Choroid plexus epithelial cell (primary cell): ENCODE data around the gene DUSP19.

Source experiments
- DNase-seq: peaks from one replicate; pipeline ENCODE4 v3.0.0-alpha.2; 2010; ENCODE audit warnings: low read depth
- H3K4me3 ChIP-seq: 2 replicates; pipeline ENCODE4 v1.5.1; 2011; ENCODE audit warnings: low read depth, mild to moderate bottlenecking, control low read depth, low read length, moderate library complexity
- TF ChIP-seq, protein P1 (sequence below): conservative IDR thresholded peaks from 2 replicates; pipeline ENCODE4 v1.5.1; 2011; ENCODE audit warnings: low read depth, mild to moderate bottlenecking, control low read depth, inconsistent platforms, low read length, moderate library complexity

The DUSP19 gene

GRCh38 chr2:183089192-183089851, 10.8 kb downstream of the DUSP19 start:
- TF ChIP-seq, protein P1, sequence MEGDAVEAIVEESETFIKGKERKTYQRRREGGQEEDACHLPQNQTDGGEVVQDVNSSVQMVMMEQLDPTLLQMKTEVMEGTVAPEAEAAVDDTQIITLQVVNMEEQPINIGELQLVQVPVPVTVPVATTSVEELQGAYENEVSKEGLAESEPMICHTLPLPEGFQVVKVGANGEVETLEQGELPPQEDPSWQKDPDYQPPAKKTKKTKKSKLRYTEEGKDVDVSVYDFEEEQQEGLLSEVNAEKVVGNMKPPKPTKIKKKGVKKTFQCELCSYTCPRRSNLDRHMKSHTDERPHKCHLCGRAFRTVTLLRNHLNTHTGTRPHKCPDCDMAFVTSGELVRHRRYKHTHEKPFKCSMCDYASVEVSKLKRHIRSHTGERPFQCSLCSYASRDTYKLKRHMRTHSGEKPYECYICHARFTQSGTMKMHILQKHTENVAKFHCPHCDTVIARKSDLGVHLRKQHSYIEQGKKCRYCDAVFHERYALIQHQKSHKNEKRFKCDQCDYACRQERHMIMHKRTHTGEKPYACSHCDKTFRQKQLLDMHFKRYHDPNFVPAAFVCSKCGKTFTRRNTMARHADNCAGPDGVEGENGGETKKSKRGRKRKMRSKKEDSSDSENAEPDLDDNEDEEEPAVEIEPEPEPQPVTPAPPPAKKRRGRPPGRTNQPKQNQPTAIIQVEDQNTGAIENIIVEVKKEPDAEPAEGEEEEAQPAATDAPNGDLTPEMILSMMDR = no peak
- no peak overlapping the region for H3K4me3 ChIP-seq
- no peak for DNase-seq

- TF ChIP-seq, protein P1 = no peak
- no peak for DNase-seq
- H3K4me3 ChIP-seq = no peak overlapping the region
Observed at GRCh38 chr2:183091318-183091953, 12.9 kb downstream of the DUSP19 start.

- H3K4me3 ChIP-seq = no peak overlapping the region
- TF ChIP-seq, protein P1 = no peak
- DNase-seq = no peak
Observed at GRCh38 chr2:183091954-183092345, 13.4 kb downstream of the DUSP19 start.

- H3K4me3 ChIP-seq = no peak overlapping the region
- DNase-seq = peak; percentile 76
- TF ChIP-seq, protein P1 = no peak
Observed at GRCh38 chr2:183093857-183094657, 15.5 kb downstream of the DUSP19 start.

- peak; percentile 11 for DNase-seq
- H3K4me3 ChIP-seq = no peak overlapping the region
- TF ChIP-seq, protein P1 = no peak
Observed at GRCh38 chr2:183105402-183106134, 27.0 kb downstream of the DUSP19 start.

DNA sequence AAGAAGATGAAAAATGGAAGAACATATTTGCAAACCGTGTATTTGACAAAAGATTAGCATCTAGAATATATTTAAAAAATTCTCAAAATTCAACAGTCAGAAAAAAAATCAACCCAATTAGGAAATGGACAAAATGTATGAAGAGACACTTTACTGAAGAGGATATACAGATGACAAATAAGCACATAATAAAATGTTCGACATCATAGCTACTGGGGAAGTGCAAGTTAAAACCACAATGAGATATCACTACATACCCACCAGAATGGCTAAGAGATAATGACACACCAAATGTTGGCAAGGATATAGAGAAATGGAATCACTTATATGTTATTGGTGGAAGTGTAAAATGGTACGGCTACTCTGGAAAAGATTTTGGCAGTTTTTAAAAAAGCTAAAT, 34.0 kb downstream of the DUSP19 start:
- H3K4me3 ChIP-seq = no peak overlapping the region
- DNase-seq = no peak
- TF ChIP-seq, protein P1 = no peak
